NB4 (cell line): ENCODE measurements around the gene WTIP.
"Not testable (repeated sequence)": the region's sequence is repeated elsewhere in the genome, so short reads cannot be mapped to it uniquely, and the experiment has no call there.

Experiments
- CTCF ChIP-seq: IDR thresholded peaks from one replicate; pipeline ENCODE4 v1.5.1; 2012; ENCODE audit warnings: low read depth, low read length
- POLR2A ChIP-seq: IDR thresholded peaks from 2 replicates; pipeline ENCODE4 v1.6.1; 2011; ENCODE audit warnings: mild to moderate bottlenecking; ENCODE audit not compliant: insufficient read length; ENCODE audit errors: extremely low read depth

- TF ChIP-seq CTCF, POLR2A: not testable (repeated sequence)
Measured at GRCh38 chr19:34455783-34456480, 25.6 kb upstream of the WTIP start.
